ENCODE measurements around the gene SHROOM2. TPM values are rescaled to one million over a fixed set of nuclear protein-coding genes. Genes with fewer than 3 reads are reported as not detected.
"Not testable (repeated sequence)": the region's sequence is repeated elsewhere in the genome, so short reads cannot be mapped to it uniquely, and the experiment has no call there.

SHROOM2 gene
- total RNA-seq, 1 experiment from 2014 or later, result 14.1 TPM

DNA sequence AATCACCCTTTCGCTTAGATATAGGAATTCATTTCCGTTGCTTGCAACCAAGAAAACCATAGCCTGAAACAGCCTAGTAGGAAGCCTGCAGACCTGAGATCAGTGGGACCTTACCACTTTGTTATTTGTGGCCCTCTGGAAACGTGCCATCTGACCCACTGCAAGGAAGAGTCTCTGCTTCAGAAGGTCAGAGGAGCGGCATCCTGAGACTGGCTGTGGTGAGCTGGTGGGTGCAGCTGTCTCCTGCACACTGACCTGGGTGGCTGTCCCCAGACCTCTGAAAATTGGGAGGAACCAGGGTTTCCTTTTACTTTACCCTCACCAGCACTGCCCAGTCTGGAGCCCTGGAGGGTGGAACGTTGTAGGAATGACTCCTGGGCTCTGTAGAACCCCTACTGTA lies 18.2 kb downstream of the SHROOM2 start:
- CTCF ChIA-PET, result no interaction called here

DNA sequence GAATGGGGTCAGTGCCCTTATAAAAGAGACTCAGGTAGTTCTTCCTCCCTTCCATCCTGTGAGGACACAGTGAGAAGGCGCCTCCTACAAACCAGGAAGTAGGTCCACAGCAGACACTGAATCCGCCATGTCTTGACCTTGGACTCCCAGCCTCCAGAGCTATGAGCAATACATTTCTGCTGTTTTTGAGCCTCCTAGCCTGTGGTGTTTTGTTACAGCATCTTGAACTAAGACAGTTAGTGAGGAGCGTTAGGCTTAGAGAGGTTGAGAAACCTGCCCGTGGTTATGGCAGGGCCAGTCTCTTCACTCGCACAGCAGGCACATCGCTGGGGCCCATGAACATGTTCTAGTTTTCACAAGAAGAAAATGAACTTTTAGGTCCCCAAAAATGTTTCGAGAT lies 19.7 kb downstream of the SHROOM2 start:
- TF ChIP-seq, protein P1, sequence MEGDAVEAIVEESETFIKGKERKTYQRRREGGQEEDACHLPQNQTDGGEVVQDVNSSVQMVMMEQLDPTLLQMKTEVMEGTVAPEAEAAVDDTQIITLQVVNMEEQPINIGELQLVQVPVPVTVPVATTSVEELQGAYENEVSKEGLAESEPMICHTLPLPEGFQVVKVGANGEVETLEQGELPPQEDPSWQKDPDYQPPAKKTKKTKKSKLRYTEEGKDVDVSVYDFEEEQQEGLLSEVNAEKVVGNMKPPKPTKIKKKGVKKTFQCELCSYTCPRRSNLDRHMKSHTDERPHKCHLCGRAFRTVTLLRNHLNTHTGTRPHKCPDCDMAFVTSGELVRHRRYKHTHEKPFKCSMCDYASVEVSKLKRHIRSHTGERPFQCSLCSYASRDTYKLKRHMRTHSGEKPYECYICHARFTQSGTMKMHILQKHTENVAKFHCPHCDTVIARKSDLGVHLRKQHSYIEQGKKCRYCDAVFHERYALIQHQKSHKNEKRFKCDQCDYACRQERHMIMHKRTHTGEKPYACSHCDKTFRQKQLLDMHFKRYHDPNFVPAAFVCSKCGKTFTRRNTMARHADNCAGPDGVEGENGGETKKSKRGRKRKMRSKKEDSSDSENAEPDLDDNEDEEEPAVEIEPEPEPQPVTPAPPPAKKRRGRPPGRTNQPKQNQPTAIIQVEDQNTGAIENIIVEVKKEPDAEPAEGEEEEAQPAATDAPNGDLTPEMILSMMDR (IDR thresholded peaks at IDR 0.05; ENCODE audit: unreplicated experiment), result no peak

More for the DNA sequence above, 18.2 kb downstream of the SHROOM2 start:
- Mint-ChIP-seq H3K27ac (ENCODE audit: unreplicated experiment) (no peak overlapping the region), H3K27me3 (ENCODE audit: unreplicated experiment) (no peaks in the 10 kb centered on the region), H3K4me3 (ENCODE audit: low read depth, unreplicated experiment) (no peak overlapping the region), H3K36me3 (ENCODE audit: insufficient read depth, unreplicated experiment) (no peaks in the 10 kb centered on the region), H3K9me3 (ENCODE audit: low read depth, unreplicated experiment) (peaks cover 6% of the 10 kb centered on the region), H3K4me1 (ENCODE audit: low read depth, unreplicated experiment) (no peaks in the 10 kb centered on the region)
- no peak for DNase-seq
- BruUV-seq (replicated peaks), result no TSS peak
- TF ChIP-seq, protein P1 (IDR thresholded peaks at IDR 0.05; ENCODE audit: unreplicated experiment), result no peak
- intact Hi-C loops (cut with micrococcal nuclease; ENCODE audit: unreplicated experiment), result no loop called here

DNA sequence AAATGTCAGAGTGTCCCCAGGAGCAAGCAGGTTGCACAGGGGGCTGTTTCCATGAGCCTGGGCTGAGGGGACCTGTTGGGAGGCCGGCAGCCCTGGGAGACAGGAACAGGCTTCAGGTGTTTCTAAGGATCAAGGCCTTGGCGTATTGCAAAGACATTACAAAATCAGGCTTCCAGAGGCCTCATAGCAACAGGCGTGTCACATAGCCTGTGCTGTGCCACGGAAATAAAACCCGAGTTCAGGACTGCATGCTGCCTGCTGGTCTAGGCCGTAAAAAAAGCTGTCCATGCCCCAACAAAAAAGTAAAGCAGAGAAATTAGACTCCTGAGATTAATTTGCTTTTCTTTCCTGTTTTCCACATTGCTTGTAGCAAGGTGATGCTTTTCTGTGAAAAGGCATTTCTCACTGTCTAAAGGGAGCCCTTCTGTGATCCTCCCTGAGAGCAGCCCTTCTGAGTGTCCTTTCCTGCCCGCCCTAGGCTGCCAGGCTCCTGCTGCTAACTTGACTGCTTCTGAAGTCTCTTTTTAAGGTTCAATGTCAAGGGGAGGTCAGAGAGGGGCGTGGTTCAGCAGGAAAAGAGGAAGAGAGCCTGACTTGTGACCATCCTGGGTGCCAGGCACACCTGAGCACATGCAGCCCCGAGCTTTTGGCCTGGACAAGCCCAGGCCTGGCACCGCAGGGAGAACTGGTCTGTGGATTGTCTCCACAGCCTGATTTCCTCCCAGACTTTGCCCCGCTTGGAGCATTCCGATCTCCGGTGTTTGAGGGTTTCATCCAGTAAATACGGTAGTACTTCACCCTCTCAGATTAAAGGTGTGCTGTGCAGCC lies 21.3 kb downstream of the SHROOM2 start:
- TF ChIP-seq, protein P1 (IDR thresholded peaks at IDR 0.05; ENCODE audit: unreplicated experiment), result no peak
- Mint-ChIP-seq H3K4me1 (ENCODE audit: low read depth, unreplicated experiment) (no peaks in the 10 kb centered on the region), H3K4me3 (ENCODE audit: low read depth, unreplicated experiment) (no peak overlapping the region), H3K27me3 (ENCODE audit: unreplicated experiment) (no peaks in the 10 kb centered on the region), H3K9me3 (ENCODE audit: low read depth, unreplicated experiment) (no peaks in the 10 kb centered on the region), H3K27ac (ENCODE audit: unreplicated experiment) (no peak overlapping the region), H3K36me3 (ENCODE audit: insufficient read depth, unreplicated experiment) (no peaks in the 10 kb centered on the region)
- CTCF ChIA-PET, result interaction anchor here (0.8 kb wide), 1 partner anchor 12 kb away, joined by 4 read pairs; no protein-coding TSS in a partner anchor
- intact Hi-C loops (cut with micrococcal nuclease; ENCODE audit: unreplicated experiment), result no loop called here
- no TSS peak for BruUV-seq (replicated peaks)
- DNase-seq, result no peak

More for the DNA sequence above, 19.7 kb downstream of the SHROOM2 start:
- H3K27ac Mint-ChIP-seq (ENCODE audit: unreplicated experiment), result no peak overlapping the region
- no peaks in the 10 kb centered on the region for H3K4me1 Mint-ChIP-seq (ENCODE audit: low read depth, unreplicated experiment)
- CTCF ChIA-PET, result no interaction called here
- H3K9me3 Mint-ChIP-seq (ENCODE audit: low read depth, unreplicated experiment), result no peaks in the 10 kb centered on the region
- H3K36me3 Mint-ChIP-seq (ENCODE audit: insufficient read depth, unreplicated experiment), result no peaks in the 10 kb centered on the region
- no peak overlapping the region for H3K4me3 Mint-ChIP-seq (ENCODE audit: low read depth, unreplicated experiment)
- no peaks in the 10 kb centered on the region for H3K27me3 Mint-ChIP-seq (ENCODE audit: unreplicated experiment)
- intact Hi-C loops (cut with micrococcal nuclease; ENCODE audit: unreplicated experiment), result no loop called here
- BruUV-seq (replicated peaks), result no TSS peak
- DNase-seq, result no peak

DNA sequence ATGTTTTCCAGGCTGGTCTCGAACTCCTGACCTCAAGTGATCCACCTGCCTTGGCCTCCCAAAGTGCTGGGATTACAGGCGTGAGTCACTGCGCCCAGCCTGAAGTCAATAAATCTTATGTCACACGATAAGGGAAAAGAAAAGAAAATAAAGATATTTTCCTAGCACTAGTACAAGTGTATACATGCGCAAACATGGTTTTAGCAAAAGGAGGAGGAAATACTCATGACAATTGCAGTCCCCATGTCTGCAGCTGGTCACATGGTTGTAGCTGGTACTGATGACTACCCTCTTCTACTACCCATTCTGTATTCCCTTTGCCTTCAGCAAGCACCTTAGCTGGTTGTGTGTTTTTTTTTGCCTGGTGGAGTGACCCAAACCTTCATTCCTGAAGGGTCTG lies 23.6 kb downstream of the SHROOM2 start:
- BruUV-seq (replicated peaks); H3K27me3 Mint-ChIP-seq (ENCODE audit: unreplicated experiment); H3K9me3 Mint-ChIP-seq (ENCODE audit: low read depth, unreplicated experiment); H3K27ac Mint-ChIP-seq (ENCODE audit: unreplicated experiment); intact Hi-C loops (cut with micrococcal nuclease; ENCODE audit: unreplicated experiment); DNase-seq; H3K4me1 Mint-ChIP-seq (ENCODE audit: low read depth, unreplicated experiment); CTCF ChIA-PET; H3K4me3 Mint-ChIP-seq (ENCODE audit: low read depth, unreplicated experiment); H3K36me3 Mint-ChIP-seq (ENCODE audit: insufficient read depth, unreplicated experiment): not testable (repeated sequence)

DNA sequence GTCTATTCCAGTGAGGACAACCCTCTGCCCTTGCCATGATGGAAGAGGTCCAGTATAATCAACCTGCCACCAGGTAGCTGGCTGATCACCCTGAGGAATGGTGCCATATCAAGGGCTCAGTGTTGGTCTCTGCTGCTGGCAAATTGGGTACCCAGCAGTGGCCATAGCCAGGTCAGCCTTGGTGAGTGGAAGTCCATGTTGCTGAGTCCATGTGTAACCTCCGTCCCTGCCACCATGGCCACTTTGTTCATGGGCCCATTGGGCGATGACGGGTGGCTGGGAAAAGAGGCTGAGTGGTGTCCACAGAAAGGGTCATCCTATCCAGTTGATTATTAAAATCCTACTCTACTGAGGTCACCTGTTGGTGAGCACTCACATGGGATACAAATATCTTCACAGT lies 24.9 kb downstream of the SHROOM2 start:
- H3K27ac Mint-ChIP-seq (ENCODE audit: unreplicated experiment); CTCF ChIA-PET; H3K36me3 Mint-ChIP-seq (ENCODE audit: insufficient read depth, unreplicated experiment); intact Hi-C loops (cut with micrococcal nuclease; ENCODE audit: unreplicated experiment); BruUV-seq (replicated peaks); H3K4me3 Mint-ChIP-seq (ENCODE audit: low read depth, unreplicated experiment); H3K9me3 Mint-ChIP-seq (ENCODE audit: low read depth, unreplicated experiment); DNase-seq; H3K4me1 Mint-ChIP-seq (ENCODE audit: low read depth, unreplicated experiment); H3K27me3 Mint-ChIP-seq (ENCODE audit: unreplicated experiment): not testable (repeated sequence)
